Left lung (tissue), 10 donors: ENCODE data around the gene JAGN1. TPM values are rescaled to one million over a fixed set of nuclear protein-coding genes. Genes with fewer than 3 reads are reported as not detected.
A peak's percentile ranks its signal among the peaks of the same experiment; 100 is the strongest.

Source experiments
- ATAC-seq: fragments of 200-7000 bp; cut with Tn5 transposase; one replicate; pipeline ENCODE4 v1.9.1; 2020; ENCODE audit warnings: moderate library complexity
- DNase-seq, 4 donors: peaks; one replicate each; pipeline ENCODE4 v3.0.0-alpha.2; 2013 to 2020
- H3K27ac ChIP-seq, 2 donors: fragments of 200-600 bp; sonication (generic) in 1 of 2; one replicate each; pipeline versions ENCODE4 v1.5.0 to v1.8.0; 2020 to 2021
- H3K27me3 ChIP-seq, 2 donors: fragments of 200-600 bp; sonication (generic) in 1 of 2; one replicate each; pipeline versions ENCODE4 v1.5.0 to v1.8.0; 2020 to 2021
- H3K36me3 ChIP-seq, 2 donors: fragments of 200-600 bp; sonication (generic) in 1 of 2; one replicate each; pipeline versions ENCODE4 v1.5.0 to v1.8.0; 2020 to 2021
- H3K4me1 ChIP-seq, 2 donors: fragments of 200-600 bp; one replicate each; pipeline ENCODE4 v1.8.0; 2021
- H3K4me3 ChIP-seq, 2 donors: fragments of 200-600 bp; sonication (generic) in 1 of 2; one replicate each; pipeline versions ENCODE4 v1.5.0 to v1.8.0; 2020 to 2021; ENCODE audit warnings: mild to moderate bottlenecking in 1 of 2
- H3K9me3 ChIP-seq, 2 donors: fragments of 200-600 bp; sonication (generic) in 1 of 2; one replicate each; pipeline versions ENCODE4 v1.5.0 to v1.8.0; 2020 to 2021
- intact Hi-C, 2 donors: fragments of 100-400 bp; cut with DNase I; formaldehyde crosslinking; loops; one replicate each; pipeline versions ENCODE4 v1.11.2 to v1.14.2; 2022
- polyA plus RNA-seq, 6 donors: library from polyadenylated mRNA; unstranded; fragments of 120-200 nt; gene quantifications; one replicate each; pipeline ENCODE4 v1.2.1, GENCODE V29; 2013; ENCODE audit not compliant: insufficient read length in 6 of 6
- total RNA-seq, 2 donors: library from RNA; stranded (reverse); fragmentation: NEBNext Ultra II Directional; extraction: Animal tissue kit (Norgen Biotek cat#: 25700); gene quantifications; one replicate each; pipeline ENCODE4 v1.2.1, GENCODE V29; 2021
- TF ChIP-seq, protein P1 (sequence below), 2 donors: fragments of 200-600 bp; sonication (generic) in 1 of 2; IDR thresholded peaks; one replicate each; pipeline versions ENCODE4 v1.5.0 to v1.8.0; 2021; ENCODE audit warnings: antibody characterized with exemption in 2 of 2
- donor health status: DM: no; HTN: yes; CAD: no.
- donor health status: DM: no; HTN: no; CAD: no.

The JAGN1 gene
- total and polyA plus RNA-seq, 8 donors, result 25.1 to 38.5 (median 34.9) TPM

GRCh38 chr3:9855594-9855993, 34.8 kb upstream of the JAGN1 start:
- intact Hi-C loops, result no loop called here
- no peak for DNase-seq
- no peak overlapping the region for H3K4me3 ChIP-seq
- no peaks in the 10 kb centered on the region for H3K27me3 ChIP-seq
- no peaks in the 10 kb centered on the region for H3K4me1 ChIP-seq
- H3K36me3 ChIP-seq, result no peaks in the 10 kb centered on the region
- no peaks in the 10 kb centered on the region for H3K9me3 ChIP-seq
- ATAC-seq, result no peak
- TF ChIP-seq, protein P1, sequence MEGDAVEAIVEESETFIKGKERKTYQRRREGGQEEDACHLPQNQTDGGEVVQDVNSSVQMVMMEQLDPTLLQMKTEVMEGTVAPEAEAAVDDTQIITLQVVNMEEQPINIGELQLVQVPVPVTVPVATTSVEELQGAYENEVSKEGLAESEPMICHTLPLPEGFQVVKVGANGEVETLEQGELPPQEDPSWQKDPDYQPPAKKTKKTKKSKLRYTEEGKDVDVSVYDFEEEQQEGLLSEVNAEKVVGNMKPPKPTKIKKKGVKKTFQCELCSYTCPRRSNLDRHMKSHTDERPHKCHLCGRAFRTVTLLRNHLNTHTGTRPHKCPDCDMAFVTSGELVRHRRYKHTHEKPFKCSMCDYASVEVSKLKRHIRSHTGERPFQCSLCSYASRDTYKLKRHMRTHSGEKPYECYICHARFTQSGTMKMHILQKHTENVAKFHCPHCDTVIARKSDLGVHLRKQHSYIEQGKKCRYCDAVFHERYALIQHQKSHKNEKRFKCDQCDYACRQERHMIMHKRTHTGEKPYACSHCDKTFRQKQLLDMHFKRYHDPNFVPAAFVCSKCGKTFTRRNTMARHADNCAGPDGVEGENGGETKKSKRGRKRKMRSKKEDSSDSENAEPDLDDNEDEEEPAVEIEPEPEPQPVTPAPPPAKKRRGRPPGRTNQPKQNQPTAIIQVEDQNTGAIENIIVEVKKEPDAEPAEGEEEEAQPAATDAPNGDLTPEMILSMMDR (IDR thresholded peaks at IDR 0.05), result no peak
- H3K27ac ChIP-seq, result no peak overlapping the region

DNA sequence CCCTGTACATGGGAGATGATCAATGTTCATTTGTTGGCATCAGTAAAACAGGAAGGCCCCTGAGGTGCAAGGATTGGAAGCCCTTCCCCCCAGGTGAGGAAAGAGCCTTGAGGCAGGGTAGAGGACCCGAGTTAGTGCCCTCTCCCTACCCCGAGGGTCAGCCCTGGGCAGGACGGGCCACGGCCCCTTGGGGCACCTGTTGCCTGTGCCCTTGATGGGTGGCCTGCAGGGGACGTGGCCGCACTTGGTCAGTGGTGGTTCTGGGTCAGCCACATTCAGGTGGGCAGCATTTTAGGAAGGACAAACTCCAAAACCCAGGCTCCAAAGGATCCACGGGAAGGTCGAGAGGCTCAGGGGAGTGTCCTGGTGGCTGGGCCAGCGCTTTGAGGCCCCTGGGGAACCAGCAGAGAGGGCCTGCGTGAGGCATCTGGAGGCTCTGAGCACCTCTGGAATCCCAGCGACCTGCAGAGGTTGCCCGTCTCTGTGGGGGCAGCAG, 30.8 kb upstream of the JAGN1 start:
- Histone ChIP-seq H3K27ac (no peak overlapping the region), H3K27me3 (no peaks in the 10 kb centered on the region), H3K9me3 (no peaks in the 10 kb centered on the region), H3K4me1 (peaks cover 10 to 24% of the 10 kb centered on the region in 2 donors), H3K4me3 (no peak overlapping the region), H3K36me3 (no peaks in the 10 kb centered on the region)
- TF ChIP-seq, protein P1 (IDR thresholded peaks at IDR 0.05), result no peak
- intact Hi-C loops, result no loop called here
- DNase-seq (no peak), ATAC-seq (no peak)

DNA sequence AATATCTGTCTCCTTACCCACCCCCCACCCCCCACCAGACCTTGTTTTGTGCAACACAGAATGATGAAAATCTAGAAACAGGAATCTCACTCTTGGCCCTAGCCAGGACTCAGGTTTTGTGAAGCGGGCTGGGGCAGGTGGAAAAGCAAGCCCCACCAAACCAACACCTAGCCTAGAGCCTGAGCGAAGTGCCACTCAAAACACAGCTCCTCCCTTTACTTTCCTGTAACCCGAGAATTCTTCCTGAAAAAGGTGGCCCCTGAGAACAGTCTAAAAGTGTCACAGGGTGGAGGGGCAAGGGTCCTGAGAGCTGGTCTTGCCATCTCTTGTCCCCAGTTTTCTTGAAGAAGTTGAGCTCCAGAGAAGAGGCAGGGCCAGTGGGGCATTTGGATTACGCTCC, 29.2 kb upstream of the JAGN1 start:
- Histone ChIP-seq H3K9me3 (no peaks in the 10 kb centered on the region), H3K36me3 (no peaks in the 10 kb centered on the region), H3K4me3 (no peak overlapping the region), H3K4me1 (peaks cover 14 to 29% of the 10 kb centered on the region in 2 donors), H3K27ac (no peak overlapping the region), H3K27me3 (no peaks in the 10 kb centered on the region)
- no peak for ATAC-seq
- TF ChIP-seq, protein P1 (IDR thresholded peaks at IDR 0.05), result no peak
- intact Hi-C loops, result no loop called here
- no peak for DNase-seq

DNA sequence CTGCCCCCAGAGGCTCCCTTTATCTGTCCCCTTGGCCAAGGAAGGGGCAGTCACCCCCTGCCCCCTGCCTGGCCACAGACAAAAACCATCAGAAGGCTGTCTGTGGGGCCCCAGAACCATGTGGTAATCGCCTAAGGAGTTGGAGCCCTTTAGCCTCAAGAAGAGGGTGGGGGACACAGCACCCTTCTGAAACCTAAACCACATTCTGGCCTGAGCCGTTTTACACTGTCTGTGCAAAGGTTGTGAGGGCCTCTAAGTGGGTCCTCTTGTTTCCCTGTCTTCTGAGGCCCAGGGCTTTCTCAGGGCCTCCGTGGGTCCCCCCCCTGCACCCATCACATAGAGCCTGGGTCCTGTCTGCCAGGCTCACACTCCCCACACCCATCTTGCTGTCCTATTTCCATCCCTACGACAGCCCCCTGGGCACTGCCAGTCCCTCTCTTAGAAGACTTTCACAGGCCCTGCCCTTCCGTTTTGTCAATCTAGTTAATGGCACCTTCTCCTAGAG, 28.7 kb upstream of the JAGN1 start:
- no peaks in the 10 kb centered on the region for H3K9me3 ChIP-seq
- no peak overlapping the region for H3K27ac ChIP-seq
- ATAC-seq (no peak), DNase-seq (no peak)
- intact Hi-C loops, result no loop called here
- peaks cover 17 to 29% of the 10 kb centered on the region in 2 donors for H3K4me1 ChIP-seq
- TF ChIP-seq, protein P1 (IDR thresholded peaks at IDR 0.05), result no peak
- H3K27me3 ChIP-seq, result no peaks in the 10 kb centered on the region
- no peaks in the 10 kb centered on the region for H3K36me3 ChIP-seq
- H3K4me3 ChIP-seq, result no peak overlapping the region

DNA sequence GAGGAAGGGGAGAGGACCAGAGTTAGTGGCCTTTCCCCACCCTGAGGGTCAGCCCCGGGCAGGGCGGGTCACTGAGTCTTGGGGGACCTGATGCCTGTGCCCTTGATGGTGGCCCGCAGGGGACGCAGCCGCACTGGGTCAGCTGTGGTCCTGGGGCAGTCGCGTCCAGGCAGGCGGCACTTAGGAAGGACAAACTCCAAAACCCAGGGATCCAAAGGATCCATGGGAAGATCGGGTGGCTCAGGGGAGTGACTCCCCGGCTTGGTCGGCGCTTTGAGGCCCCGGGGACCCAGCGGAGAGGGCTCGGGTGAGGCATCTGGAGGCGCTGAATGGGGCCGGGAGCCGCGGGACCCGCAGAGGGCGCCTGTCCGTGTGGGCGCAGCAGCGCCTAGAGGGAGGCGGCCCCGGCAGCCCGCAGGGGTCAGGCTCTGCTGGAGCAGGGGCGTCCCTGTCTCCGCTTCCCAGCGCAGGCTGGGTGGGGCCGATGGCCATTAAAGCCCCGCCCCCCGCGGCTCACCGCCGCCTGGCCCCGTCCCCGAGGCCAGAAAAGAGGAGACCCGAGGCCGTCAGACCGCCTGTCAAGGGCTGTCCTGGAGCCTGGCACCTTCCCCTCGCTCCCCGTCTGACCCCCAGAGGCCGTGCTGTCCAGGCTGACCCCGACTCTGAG, 27.9 kb upstream of the JAGN1 start:
- no peak overlapping the region for H3K27ac ChIP-seq
- no peaks in the 10 kb centered on the region for H3K9me3 ChIP-seq
- H3K4me3 ChIP-seq, result peak overlapping the region; percentile 22 to 42
- TF ChIP-seq, protein P1 (IDR thresholded peaks at IDR 0.05), result peak; percentile 15 to 25
- ATAC-seq (peak; percentile 69), DNase-seq (peak in 3 of 4 donors; percentile 22 to 91 (median 69))
- intact Hi-C loops, result no loop called here
- H3K27me3 ChIP-seq, result no peaks in the 10 kb centered on the region
- peaks cover 20 to 29% of the 10 kb centered on the region in 2 donors for H3K4me1 ChIP-seq
- H3K36me3 ChIP-seq, result no peaks in the 10 kb centered on the region
